ENCODE data around the gene SSX2.
"Not testable (repeated sequence)": the region's sequence is repeated elsewhere in the genome, so short reads cannot be mapped to it uniquely, and the experiment has no call there.

- not testable (repeated sequence) for TF ChIP-seq CTCF, EZH2, EZH2phosphoT487 (IDR thresholded peaks at IDR 0.05)
These were observed 44.0 kb upstream of the SSX2 start, which contains the start of gene SSX2B for GRCh38 chrX:52750952-52751351.
